K562 (cell line): ENCODE measurements around the gene ST7. TPM values are rescaled to one million over a fixed set of nuclear protein-coding genes. Genes with fewer than 3 reads are reported as not detected.

Experiments used
- CHD2 ChIP-seq: IDR thresholded peaks from 2 replicates; pipeline ENCODE4 v1.6.1; 2011; ENCODE audit warnings: low read depth, low read length
- COPS2 ChIP-seq: fragments of 450-650 bp; conservative IDR thresholded peaks from 2 replicates; pipeline ENCODE4 v1.6.1; 2016; ENCODE audit warnings: mild to moderate bottlenecking, moderate library complexity
- CTCF ChIP-seq, 3 experiments: IDR thresholded peaks in 2 of 3; conservative IDR thresholded peaks in 1 of 3; 2 replicates each; pipeline ENCODE4 v1.5.1; 2011 to 2012; ENCODE audit warnings: low read length in 3 of 3, mild to moderate bottlenecking in 3 of 3, control low read depth in 2 of 3, improper control_type of control experiment in 1 of 3, inconsistent platforms in 1 of 3, low read depth in 1 of 3, mixed read lengths in 1 of 3, moderate library complexity in 1 of 3; ENCODE audit not compliant: insufficient read depth in 2 of 3
- DDX20 ChIP-seq: fragments of 450-650 bp; IDR thresholded peaks from 2 replicates; pipeline ENCODE4 v1.6.1; 2016; ENCODE audit warnings: missing genetic modification characterization, low read depth, mild to moderate bottlenecking, missing compliant biosample characterization, moderate library complexity
- EGR1 ChIP-seq: fragments of 450-650 bp; conservative IDR thresholded peaks from 2 replicates; pipeline ENCODE4 v1.6.1; 2017; ENCODE audit warnings: mild to moderate bottlenecking
- ETS2 ChIP-seq: IDR thresholded peaks from 2 replicates; pipeline ENCODE4 v1.6.1; 2016; ENCODE audit warnings: borderline replicate concordance, missing genetic modification characterization, mild to moderate bottlenecking, moderate library complexity, missing compliant biosample characterization; ENCODE audit not compliant: poor library complexity, severe bottlenecking
- FOSL1 ChIP-seq: fragments of 200-800 bp; sonication (Bioruptor generic); conservative IDR thresholded peaks from 2 replicates; pipeline ENCODE4 v1.6.1; 2016; ENCODE audit warnings: missing genetic modification characterization, missing compliant biosample characterization
- FOXK1 ChIP-seq: sonication (generic); formaldehyde crosslinking; IDR thresholded peaks from 2 replicates; pipeline ENCODE4 v1.8.0; 2022; ENCODE audit warnings: missing genetic modification reagents, mild to moderate bottlenecking, borderline replicate concordance
- HDAC2 ChIP-seq: fragments of 450-650 bp; IDR thresholded peaks from 2 replicates; pipeline ENCODE4 v1.6.1; 2016; ENCODE audit warnings: mild to moderate bottlenecking
- HES1 ChIP-seq: fragments of 450-650 bp; IDR thresholded peaks from 2 replicates; pipeline ENCODE4 v1.6.1; 2016; ENCODE audit warnings: low read depth, mild to moderate bottlenecking, moderate library complexity
- HSF4 ChIP-seq: fragments of 250-450 bp; sonication (Bioruptor Pico); IDR thresholded peaks from 2 replicates; pipeline ENCODE4 v2.1.2; 2022; ENCODE audit warnings: mild to moderate bottlenecking, moderate library complexity, borderline replicate concordance
- IFI16 ChIP-seq: fragments of 250-450 bp; sonication (Bioruptor Pico); IDR thresholded peaks from 2 replicates; pipeline ENCODE4 v2.1.2; 2022; ENCODE audit warnings: mild to moderate bottlenecking, inconsistent platforms
- NCOA4 ChIP-seq: fragments of 450-650 bp; IDR thresholded peaks from 2 replicates; pipeline ENCODE4 v1.6.1; 2018; ENCODE audit warnings: mild to moderate bottlenecking; ENCODE audit not compliant: partially characterized antibody
- NFE2 ChIP-seq: IDR thresholded peaks from 2 replicates; pipeline ENCODE4 v1.6.1; 2014; ENCODE audit warnings: antibody characterized with exemption, low read depth
- NR1H2 ChIP-seq: sonication (generic); formaldehyde crosslinking; IDR thresholded peaks from 2 replicates; pipeline ENCODE4 v1.4.0; 2020; ENCODE audit warnings: mild to moderate bottlenecking, missing genetic modification reagents
- POLR2AphosphoS5 ChIP-seq: IDR thresholded peaks from 2 replicates; pipeline ENCODE4 v1.6.1; 2011; ENCODE audit warnings: mild to moderate bottlenecking, low read depth, low read length, moderate library complexity; ENCODE audit not compliant: control insufficient read depth, insufficient read depth
- PREB ChIP-seq: sonication (generic); formaldehyde crosslinking; IDR thresholded peaks from 2 replicates; pipeline ENCODE4 v1.8.1; 2023; ENCODE audit warnings: mild to moderate bottlenecking, missing genetic modification reagents
- PTRF ChIP-seq: fragments of 450-650 bp; IDR thresholded peaks from 2 replicates; pipeline ENCODE4 v1.6.1; 2016; ENCODE audit warnings: mild to moderate bottlenecking, missing genetic modification characterization, missing compliant biosample characterization
- SMC3 ChIP-seq: conservative IDR thresholded peaks from 2 replicates; pipeline ENCODE4 v1.6.1; 2011; ENCODE audit warnings: low read depth, low read length, improper control_type of control experiment; ENCODE audit not compliant: insufficient read depth
- SUPT5H ChIP-seq: fragments of 450-650 bp; IDR thresholded peaks from 2 replicates; pipeline ENCODE4 v1.6.1; 2016
- TOE1 ChIP-seq, 2 experiments: fragments of 450-650 bp in 1 of 2; sonication (generic) in 1 of 2; formaldehyde crosslinking in 1 of 2; IDR thresholded peaks; 2 replicates each; pipeline versions ENCODE4 v1.7.1 to v1.8.0; 2016 to 2022; ENCODE audit warnings: borderline replicate concordance in 2 of 2, mild to moderate bottlenecking in 2 of 2, antibody characterized with exemption in 1 of 2, inconsistent platforms in 1 of 2, low read depth in 1 of 2, missing genetic modification reagents in 1 of 2, moderate library complexity in 1 of 2
- ZNF57 ChIP-seq: fragments of 450-650 bp; formaldehyde crosslinking; IDR thresholded peaks from 2 replicates; pipeline ENCODE4 v1.4.0; 2020; ENCODE audit warnings: mild to moderate bottlenecking, moderate library complexity
- ZNF586 ChIP-seq: fragments of 450-650 bp; formaldehyde crosslinking; conservative IDR thresholded peaks from 2 replicates; pipeline ENCODE4 v1.4.0; 2020; ENCODE audit warnings: mild to moderate bottlenecking, moderate library complexity
- ZNF644 ChIP-seq: fragments of 200-800 bp; sonication (Bioruptor generic); IDR thresholded peaks from 2 replicates; pipeline ENCODE4 v1.6.1; 2016; ENCODE audit warnings: low read depth, missing genetic modification characterization, missing compliant biosample characterization
- polyA plus RNA-seq, 8 experiments: library from polyadenylated mRNA; depleted of rRNA in 4 of 8; stranded (reverse) in 5 of 8; unstranded in 3 of 8; fragments of >200 nt; fragmentation: Nextera tagmentation in 2 of 8; fragmentation: Illumina TruSeq in 1 of 8; extraction: Ambion mirVana in 2 of 8; extraction: Trizol in 1 of 8; gene quantifications; 2 replicates each; pipeline versions ENCODE4 v1.2.1 to v1.2.3, GENCODE V29; 2011 to 2014; ENCODE audit warnings: inconsistent platforms in 1 of 8, missing spikeins in 1 of 8
- total RNA-seq, 7 experiments: library from RNA; depleted of rRNA in 6 of 7; stranded (reverse); fragments of >200 nt in 6 of 7; fragmentation: Illumina TruSeq in 2 of 7; extraction: Trizol in 2 of 7; gene quantifications; 2 replicates each; pipeline versions ENCODE4 v1.2.1 to v1.2.3, GENCODE V29; 2011 to 2021; ENCODE audit warnings: low replicate concordance in 1 of 7

ST7 gene
- total and polyA plus RNA-seq, 9 of the 15 experiments (the other 6 are each of a cell fraction or from before 2014, with no cell fraction given) = 23.9 to 56.3 (median 36.9) TPM

DNA sequence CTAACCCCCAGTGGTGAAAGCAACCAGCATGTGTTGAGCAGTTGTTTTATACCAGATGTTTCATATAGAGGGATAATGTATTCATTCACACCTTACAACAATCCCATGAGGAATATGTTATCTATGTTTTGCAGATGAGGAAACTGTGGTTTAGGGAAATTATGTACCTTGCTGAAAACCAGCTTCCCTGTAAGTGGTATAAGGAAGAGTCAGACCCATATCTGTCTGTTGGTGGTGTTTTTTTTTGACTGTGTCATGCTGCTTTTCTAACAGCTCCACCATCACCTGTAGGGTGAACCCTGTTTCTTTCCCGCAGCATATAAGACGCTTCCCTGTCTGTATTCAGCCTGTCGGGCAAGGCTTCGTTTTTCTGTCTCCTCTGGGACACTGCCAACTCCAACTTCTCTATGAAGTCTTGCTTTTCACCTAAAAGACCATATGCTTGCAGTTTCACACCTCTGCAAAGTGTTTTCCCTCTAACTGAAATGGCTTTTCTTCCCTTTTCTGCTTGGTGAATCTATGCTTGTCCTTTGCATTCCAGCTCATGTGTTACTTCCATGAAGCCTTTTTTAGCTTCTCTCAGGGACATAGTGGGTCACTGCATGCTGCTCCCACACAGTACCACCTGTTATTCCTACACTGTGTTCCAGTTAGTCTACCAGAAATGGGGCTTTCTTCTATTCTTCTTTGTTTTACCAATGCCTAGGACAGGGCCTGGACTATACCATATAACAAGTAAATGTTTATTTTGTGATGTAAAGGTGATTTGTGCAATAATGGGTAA is 92.8 kb downstream of the ST7 start (continued):
- TF ChIP-seq HES1 = no peak
- TF ChIP-seq PREB = no peak
- no peak for TF ChIP-seq PTRF (tag)
- TF ChIP-seq ZNF644 (tag) = no peak
- no peak for TF ChIP-seq SUPT5H
- TF ChIP-seq FOXK1 (CRISPR knock-in tag) = no peak
- no peak for TF ChIP-seq DDX20 (tag)
- TF ChIP-seq HSF4 (CRISPR knock-in tag) = no peak
- TF ChIP-seq POLR2AphosphoS5 = no peak
- no peak for TF ChIP-seq CHD2
- TF ChIP-seq ZNF586 = no peak
- no peak for TF ChIP-seq HDAC2
- TF ChIP-seq SMC3 = no peak
- TF ChIP-seq FOSL1 (tag) = peak; percentile 43
- TF ChIP-seq IFI16 (CRISPR knock-in tag) = no peak
- TF ChIP-seq TOE1 (IDR thresholded peaks at IDR 0.05; ENCODE audit: borderline replicate concordance) = no peak
- no peak for TF ChIP-seq TOE1 (CRISPR knock-in tag; IDR thresholded peaks at IDR 0.05; ENCODE audit: borderline replicate concordance, low read depth)
- no peak for TF ChIP-seq EGR1
- TF ChIP-seq ZNF57 = no peak
- no peak for TF ChIP-seq COPS2
- no peak for TF ChIP-seq ETS2 (tag)
- TF ChIP-seq NCOA4 = no peak
- TF ChIP-seq CTCF (IDR thresholded peaks at IDR 0.05 in 2 of 3, conservative IDR thresholded peaks at IDR 0.05 in 1 of 3; ENCODE audit: insufficient read depth in 2 of 3, low read depth in 1 of 3, low read length in 3 of 3) = peak in 1 of 3 experiments; percentile 21; a peak in 1 of 6 replicates
- peak; percentile 72 for TF ChIP-seq NFE2
- no peak for TF ChIP-seq NR1H2 (CRISPR knock-in tag)
